LNCaP clone FGC (cell line): ENCODE data around the gene GNA14.
A peak's percentile ranks its signal among the peaks of the same experiment; 100 is the strongest.

Experiments used
- DNase-seq: peaks from one replicate; pipeline ENCODE4 v3.0.0-alpha.2; 2011; ENCODE audit warnings: low read depth
- H3K4me3 ChIP-seq: 2 replicates; pipeline ENCODE4 v1.5.1; 2011; ENCODE audit warnings: mild to moderate bottlenecking, low read depth, low read length, control low read depth
- TF ChIP-seq, protein P1 (sequence below): IDR thresholded peaks from 2 replicates; pipeline ENCODE4 v1.5.1; 2012; ENCODE audit warnings: mild to moderate bottlenecking; ENCODE audit not compliant: control insufficient read depth, insufficient read depth; ENCODE audit errors: extremely low read depth

Gene GNA14

DNA sequence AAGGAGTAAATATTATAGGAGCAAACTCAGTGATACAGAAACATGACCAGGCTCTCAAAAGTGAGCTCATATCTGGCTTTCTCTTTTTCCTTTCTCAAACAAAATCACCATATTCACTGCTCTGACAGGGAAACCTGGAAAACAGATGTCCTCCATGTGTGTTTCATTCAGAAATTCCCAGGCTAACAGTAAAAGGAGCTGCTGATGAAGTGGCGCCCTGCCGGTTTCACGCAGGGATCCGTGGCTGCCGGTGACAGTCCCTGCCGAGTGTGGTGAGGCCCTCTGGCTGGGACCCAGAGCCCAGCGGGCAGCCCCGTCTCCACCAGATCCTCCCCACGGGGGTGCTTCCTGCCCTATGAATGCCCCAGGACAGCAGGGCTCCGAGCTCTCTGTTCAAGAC lies 208.1 kb downstream of the GNA14 start:
- TF ChIP-seq, protein P1, sequence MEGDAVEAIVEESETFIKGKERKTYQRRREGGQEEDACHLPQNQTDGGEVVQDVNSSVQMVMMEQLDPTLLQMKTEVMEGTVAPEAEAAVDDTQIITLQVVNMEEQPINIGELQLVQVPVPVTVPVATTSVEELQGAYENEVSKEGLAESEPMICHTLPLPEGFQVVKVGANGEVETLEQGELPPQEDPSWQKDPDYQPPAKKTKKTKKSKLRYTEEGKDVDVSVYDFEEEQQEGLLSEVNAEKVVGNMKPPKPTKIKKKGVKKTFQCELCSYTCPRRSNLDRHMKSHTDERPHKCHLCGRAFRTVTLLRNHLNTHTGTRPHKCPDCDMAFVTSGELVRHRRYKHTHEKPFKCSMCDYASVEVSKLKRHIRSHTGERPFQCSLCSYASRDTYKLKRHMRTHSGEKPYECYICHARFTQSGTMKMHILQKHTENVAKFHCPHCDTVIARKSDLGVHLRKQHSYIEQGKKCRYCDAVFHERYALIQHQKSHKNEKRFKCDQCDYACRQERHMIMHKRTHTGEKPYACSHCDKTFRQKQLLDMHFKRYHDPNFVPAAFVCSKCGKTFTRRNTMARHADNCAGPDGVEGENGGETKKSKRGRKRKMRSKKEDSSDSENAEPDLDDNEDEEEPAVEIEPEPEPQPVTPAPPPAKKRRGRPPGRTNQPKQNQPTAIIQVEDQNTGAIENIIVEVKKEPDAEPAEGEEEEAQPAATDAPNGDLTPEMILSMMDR, result no peak
- H3K4me3 ChIP-seq, result no peak overlapping the region
- DNase-seq, result no peak

- H3K4me3 ChIP-seq, result no peak overlapping the region
- DNase-seq, result no peak
- TF ChIP-seq, protein P1, result no peak
Measured at GRCh38 chr9:77438653-77439052, 209.5 kb downstream of the GNA14 start.

DNA sequence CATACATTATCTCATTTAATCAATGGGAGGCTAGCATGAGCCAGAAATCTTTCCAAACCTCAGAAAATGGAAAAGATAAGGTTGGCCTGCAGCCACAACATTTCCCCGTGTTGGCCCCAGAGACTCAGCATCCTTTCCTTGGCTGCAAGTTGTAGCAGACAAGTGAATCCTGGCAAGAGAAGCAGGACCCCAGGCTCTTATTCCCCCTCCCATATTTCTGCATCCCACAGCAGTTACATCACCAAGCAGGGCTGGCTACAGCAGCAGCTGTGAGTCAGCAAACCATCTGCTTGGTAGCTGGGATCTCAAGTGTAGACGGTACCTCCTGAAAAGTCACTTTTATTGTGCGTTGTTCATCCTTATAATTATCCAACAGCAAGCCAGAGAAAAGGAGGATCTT lies 212.4 kb downstream of the GNA14 start:
- TF ChIP-seq, protein P1, result no peak

GRCh38 chr9:77435277-77435676 lies 212.8 kb downstream of the GNA14 start:
- TF ChIP-seq, protein P1, result no peak
- no peak for DNase-seq
- H3K4me3 ChIP-seq, result no peak overlapping the region

More for the DNA sequence above, 212.4 kb downstream of the GNA14 start:
- H3K4me3 ChIP-seq, result no peak overlapping the region
- no peak for DNase-seq

DNA sequence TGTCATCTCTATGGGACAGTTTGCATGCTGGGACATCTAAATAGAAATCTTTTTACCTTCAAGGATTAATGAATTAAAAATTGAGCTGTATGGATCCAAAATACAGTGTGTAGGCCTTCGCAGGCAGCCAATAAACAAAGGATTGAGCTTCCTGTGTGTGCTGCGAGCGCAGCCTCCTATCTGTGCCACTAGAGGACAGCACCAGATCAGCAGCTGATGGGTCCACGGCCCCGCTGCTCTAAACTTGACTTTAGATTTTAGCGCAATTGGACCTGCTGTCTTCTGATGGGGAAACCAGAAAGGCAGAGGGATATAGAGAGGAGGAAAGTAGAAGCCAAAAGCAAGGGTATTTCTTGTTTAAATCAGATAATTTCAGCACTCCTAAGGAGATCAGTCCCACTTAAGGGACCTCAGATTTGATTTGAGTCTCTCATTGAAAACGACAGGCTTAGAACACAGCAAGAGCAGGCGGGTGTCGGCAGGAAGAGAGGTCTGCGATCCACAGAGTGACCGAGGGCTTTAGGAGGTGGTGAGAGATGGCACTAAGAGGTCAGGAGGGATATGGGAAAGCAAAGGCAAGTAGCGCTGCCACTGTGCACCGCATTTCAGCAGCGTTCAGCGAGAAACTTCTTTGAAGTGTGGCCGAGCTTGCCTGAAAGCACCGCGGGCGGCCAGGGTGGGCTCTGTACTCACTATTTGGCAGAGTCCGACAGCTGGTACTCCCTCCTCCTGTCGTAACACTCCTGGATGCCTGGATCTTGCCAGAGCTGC lies 214.3 kb downstream of the GNA14 start:
- TF ChIP-seq, protein P1, result peak; percentile 100
- peak; percentile 28 for DNase-seq
- H3K4me3 ChIP-seq, result no peak overlapping the region

DNA sequence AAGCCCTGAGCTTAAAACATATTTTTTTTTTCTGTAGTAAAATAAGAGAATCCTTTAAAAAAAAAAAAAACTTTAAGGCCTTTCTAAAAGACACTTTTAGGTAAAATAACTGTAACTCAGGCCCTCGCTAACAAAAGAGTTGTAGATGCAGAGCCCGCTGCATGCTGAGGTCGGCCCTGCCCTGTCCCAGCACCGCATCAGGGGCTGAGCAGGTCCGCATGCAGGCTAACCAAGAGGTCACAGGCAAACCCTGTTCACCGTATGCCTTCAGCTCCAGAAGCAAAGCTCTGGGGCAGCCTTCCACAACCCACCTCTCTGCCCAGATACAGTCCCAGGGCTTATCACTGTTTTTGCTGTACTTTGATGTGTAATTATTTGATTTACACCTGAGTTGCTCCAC lies 216.1 kb downstream of the GNA14 start:
- TF ChIP-seq, protein P1, result no peak
- no peak for DNase-seq
- H3K4me3 ChIP-seq, result no peak overlapping the region

GRCh38 chr9:77429928-77430327 lies 218.2 kb downstream of the GNA14 start:
- H3K4me3 ChIP-seq, result no peak overlapping the region
- no peak for DNase-seq
- TF ChIP-seq, protein P1, result no peak
